GM19238 (cell line): ENCODE data around the gene NPPB.
A peak's percentile ranks its signal among the peaks of the same experiment; 100 is the strongest.

Experiments used
- DNase-seq: peaks from one replicate; pipeline ENCODE4 v3.0.0; 2011; ENCODE audit warnings: low spot score; ENCODE audit not compliant: insufficient read length

Gene NPPB

DNA sequence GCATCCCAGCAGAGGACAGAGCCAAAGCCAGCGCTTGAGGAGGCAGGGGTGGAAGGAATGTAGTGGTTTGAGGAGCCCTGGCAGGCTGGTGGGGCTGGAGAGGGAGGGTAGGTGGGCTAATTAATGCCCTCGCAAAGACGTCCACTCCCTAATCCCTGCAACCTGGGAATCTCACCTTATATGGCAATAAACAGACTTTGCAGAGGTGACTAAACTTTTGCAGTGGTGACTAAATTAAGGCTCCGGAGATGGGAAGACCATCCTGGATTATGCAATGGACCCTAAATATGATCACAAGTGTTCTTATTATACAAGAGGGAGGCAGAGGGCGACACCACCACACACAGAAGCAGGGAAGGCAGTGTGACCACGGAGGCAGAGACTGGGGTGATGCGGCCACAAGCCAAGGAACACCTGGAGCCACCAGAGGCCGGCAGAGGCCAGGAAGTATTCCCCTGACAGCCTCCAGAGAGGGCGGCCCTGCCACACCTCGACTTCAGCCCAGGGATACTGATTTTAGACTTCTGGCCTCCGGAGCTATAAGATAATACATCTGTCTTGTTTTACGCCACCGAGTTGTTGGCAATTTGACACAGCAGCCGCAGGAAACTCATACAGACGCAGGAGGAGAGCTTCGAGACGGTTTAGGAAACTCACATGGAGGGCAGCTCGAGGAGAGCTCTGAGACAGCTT is 23.1 kb upstream of the NPPB start:
- DNase-seq, result no peak

DNA sequence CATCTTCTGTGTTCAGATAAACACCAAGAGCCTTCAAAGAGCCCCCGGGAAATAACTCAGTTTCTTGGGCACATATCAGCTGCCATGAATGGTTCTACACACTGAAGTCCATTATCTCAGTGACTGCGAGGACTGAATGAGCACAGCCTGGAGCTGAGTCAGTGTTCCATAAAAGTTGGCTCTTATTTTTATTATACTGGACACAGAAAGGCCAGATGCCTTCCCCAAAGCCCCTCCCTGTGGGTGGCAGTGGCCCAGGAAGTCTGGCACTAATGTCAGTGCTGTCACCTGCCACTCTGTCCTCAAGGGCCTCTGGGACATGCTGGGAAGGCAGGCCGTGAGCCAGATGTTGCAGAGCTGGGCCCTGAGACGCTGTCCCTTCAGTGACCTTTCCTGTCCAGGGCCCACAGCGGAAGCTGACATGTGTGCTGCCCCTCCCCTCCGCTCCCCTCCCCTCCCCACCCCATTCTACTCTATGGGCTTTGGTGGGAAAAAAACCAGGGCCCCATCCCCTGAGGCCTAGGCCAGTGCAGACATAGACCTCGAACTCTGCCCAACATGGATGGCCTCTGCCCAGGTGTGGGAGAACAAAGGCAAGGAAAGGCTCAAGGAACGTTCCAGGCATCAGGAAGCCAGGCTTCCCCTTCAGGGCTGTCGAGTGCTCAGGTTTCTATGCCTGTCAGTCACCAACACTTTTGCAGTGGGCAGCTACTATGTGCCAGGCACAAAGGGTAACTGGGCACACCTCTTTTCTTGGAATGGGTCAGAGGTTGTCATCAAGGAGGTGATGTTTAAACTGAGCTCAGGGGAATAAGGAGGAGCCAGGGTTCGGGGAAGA is 22.4 kb upstream of the NPPB start:
- no peak for DNase-seq

DNA sequence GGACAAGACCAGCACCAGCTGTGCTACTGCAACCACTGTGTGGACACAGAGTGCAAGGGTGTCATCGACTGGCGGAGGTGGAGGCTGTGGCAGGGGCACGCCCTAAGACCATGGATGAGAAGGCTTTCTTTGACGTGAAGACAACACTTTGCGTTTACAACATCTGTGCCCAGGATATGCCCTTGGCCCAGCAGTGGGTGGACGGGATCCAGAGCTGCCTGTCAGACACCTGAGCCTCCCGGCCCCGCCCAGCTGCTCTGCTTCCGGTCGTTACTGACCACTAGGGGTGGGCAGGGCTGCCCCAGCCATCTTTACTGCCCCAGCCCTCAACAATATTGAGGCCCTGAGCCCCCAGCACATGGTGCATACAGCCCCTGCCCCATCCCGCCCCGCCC is 21.4 kb upstream of the NPPB start:
- DNase-seq, result no peak

DNA sequence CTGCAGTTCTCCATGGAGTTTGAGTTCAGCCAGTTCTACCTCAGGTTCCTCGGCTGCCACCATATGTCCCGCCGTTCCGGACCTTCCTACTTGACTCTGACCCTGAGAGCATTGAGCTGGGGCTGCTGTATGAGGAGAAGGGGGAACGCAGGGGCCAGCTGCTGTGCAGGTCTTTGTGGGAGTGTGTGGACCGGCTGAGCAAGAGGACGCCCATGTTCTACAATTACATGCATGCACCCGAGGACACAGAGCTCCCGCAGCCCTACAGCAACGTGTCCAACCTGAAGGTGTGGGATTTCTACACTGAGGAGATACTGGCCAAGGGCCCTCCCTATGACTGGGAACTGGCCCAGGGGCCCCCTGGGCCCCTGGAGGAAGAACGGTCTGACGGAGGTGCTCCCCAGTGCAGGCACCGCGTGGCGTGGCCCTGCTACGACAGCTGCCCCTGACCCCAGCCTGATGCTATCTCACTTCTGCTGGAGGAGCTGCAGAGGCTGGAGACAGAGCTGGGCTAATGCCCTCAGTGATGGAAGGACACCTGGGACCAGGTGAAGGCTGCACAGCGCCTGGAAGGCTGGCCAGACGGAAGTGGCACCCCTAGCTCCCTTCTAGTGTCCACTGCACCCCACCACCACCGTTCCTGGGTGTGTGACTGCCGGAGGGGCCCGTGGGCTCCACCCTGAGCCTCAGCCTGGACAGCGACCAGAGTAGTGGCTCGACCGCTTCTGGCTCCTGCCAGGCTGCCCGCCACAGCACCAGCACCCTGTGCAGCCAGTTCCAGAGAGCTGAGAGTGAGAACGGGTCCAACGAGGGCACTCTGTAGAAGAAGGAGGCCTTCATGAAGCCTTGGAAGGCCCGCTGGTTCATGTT is 20.8 kb upstream of the NPPB start:
- no peak for DNase-seq

DNA sequence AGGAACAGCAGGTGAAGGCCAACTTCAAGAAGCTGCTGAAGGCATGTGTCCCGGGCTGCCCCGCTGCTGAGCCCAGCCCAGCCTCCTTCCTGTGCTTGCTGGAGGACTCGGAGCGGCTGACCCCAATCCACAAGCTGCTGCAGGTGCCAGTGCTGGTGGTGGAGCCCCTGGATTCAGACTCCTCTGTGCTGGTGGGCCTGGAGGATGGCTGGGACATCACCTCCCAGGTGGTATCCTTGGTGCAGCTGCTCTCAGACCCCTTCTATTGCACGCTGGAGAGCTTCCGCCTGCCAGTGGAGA is 20.1 kb upstream of the NPPB start:
- no peak for DNase-seq

DNA sequence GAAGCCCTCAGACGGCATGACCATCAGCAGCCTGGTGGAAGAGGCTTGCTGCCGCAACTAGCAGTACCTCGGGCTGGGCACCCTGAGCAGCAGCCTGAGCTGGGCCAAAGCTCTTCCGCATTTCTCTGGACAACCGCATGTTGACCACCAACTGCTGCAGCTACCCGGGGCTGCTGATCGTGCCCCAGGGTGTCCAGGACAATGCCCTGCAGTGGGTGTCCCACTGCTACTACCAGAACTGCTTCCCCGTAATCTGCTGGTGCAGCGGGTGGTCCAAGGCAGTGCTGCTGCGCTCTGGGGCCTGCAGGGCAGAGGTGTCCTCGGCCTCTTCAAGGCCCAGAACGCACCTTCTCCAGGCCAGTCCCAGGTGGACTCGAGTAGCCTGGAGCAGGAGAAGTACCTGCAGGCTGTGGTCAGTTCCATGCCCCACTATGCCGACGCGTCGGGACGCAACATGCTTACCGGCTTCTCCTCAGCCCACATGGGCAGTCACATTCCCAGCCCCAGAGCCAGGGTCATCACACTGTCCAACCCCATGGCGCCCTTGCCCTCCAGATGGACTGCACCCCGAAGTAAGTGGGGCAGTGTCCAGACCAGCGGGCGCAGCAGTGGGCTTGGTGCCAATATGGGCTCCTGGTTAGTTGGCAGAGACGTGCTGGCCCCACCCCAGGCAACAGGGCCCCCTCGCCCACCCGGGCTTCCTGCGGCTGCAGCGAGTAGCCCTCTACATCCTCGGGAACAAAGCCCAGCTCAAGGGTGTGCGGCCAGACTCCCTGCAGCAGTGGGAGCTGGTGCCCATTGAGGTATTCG is 19.5 kb upstream of the NPPB start:
- DNase-seq, result no peak

DNA sequence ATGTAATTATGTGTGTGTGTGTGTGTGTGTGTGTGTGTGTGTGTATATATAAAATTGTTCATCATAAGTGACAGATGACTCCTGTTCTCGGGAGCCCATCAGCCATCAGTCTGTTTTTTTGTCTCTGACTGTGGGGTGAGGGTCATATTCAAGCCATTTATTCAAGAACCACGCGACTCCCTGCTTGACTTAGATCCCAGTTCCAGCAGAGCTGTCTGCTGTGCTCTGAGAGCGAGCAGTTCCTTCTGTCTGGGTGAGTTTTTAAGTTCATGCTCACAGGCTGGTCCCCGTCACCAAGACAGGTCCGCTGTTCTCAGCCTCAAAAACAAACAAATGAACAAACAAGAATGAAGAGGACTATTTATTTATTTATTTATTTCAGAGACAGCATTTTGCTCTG is 18.3 kb upstream of the NPPB start:
- DNase-seq, result no peak

DNA sequence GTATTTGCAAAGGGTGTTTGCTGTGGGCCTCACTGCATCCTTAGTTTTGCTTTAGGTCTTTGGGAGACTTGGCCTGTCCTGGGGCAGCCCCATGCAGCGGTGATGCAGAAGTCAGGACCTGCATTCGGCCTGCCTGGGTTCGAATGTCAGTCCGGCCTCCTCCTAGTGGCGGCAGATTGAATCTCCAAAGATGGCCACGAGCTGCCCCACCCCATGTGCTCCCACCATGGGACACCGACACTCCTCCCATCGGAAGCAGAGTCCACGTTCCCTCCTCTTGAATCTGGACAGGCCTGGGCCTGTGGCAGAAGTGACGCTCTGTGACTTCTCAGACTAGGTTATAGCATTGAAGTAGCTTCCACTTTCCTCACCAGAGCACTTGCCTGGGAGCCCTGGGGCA is 16.3 kb upstream of the NPPB start:
- DNase-seq, result no peak

DNA sequence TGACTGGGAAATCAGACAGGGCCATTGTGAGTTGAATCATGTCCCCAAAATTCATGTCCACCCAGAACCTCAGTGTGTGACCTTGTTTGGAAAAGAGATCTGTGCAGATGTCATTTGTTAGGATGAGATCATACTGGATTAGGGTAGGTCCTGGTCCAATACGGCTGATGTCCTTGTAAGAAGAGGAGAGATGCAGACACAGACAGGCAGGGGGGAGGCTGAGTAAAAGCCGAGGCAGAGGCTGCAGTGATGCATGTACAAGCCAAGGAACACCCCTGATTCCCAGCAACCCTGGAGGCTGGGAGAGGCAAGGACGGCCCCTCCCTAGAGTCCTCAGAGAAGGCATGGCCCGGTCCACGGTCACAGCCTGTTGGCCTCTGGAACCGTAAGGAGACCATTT is 15.9 kb upstream of the NPPB start:
- no peak for DNase-seq

DNA sequence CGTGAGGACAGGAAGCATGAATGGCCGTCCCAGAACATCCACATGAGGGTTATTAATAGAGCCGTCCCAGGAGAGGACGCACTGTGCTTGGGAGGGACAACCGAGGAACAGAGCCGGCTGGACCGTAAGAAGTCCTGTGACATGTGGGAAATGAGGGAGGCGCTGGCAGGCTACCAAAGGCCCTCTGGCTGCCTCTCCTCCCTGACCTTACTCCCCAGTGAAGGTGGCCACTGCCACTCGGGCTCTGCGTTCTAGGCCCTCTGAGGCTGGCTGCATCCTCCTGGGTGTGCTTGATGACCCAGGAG is 15.5 kb upstream of the NPPB start:
- no peak for DNase-seq

DNA sequence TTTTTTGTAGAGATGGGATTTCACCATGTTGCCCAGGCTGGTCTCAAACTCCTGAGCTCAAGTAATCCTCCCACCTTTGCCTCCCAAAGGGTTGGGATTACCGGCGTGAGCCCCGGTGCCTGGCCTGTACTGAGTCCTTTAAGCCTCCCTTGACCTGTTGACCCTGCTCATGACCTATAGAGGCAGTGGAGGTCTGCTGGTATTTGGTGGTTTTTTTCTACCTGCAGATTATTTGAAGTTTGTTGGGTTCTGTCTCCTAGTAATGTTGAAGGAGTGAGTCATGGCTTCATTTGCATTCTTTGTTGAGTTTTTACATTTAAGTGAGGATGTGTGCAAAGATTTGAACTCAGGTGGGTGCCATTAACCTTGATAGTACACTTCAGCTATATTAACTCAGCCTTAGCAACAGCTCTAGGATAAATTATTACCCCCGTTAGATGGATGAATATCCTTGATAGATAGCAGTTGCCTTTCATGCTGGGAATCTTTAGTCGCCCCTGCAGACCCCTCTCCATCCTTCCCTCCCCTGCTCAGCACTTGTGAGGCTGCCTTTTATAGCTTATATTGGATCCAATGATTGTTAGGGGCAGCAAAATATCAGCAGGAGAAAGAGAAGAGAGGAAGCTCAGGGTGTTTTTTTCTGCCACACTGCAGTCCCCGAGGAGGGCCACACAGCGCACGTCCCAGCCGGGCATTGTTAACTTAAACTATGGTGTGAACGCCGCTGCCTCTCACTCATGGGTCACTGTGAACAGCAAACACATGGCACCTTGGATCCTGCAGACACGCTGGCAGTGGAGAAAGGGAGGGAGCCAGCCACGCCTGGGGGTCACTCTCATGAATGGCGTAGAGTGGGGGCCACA is 14.9 kb upstream of the NPPB start:
- no peak for DNase-seq

DNA sequence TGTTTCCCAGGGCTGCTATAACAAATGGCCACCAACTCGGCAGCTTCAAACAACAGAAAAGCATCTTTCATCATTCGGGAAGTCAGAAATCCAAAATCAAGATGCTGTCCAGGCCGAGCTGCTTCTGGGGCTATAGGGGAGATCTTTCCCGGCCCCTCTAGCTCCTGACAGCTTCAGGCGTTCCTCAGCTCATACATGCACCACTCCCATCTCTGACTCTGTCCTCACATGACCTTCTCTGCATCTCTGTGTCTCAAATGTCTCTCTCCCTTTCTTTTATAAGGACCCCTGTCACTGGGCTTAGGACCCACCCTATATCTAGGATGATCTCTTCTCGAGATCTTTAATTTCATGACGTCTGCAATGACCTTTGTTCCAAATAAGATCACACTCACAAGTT is 13.8 kb upstream of the NPPB start:
- DNase-seq, result no peak

DNA sequence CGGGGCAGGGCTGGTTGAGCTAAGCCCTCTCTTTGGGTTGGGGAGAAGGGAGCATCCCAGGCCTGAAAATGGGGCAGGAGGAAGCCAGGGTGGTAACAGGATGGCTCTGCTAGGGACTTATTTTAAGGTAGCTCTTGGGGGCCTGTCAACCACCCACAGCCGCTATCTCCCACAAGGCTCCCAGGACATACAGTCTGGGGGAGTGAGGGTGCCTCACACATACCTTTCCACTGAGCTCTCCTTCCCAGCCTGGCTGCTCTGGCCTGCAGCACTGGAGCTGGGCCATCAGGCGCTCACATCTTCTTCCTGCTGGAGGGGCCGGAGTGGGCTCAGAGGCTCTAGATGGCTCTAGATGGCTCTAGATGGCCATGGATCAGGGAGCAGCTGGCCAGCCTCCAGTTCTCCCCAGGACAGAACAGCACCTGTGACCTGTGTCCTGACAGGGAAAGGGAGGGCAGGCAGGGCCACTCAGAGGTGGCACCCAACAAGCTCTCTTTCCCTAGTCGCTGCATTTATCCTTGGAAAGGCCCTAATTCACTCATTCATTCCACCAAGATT is 11.0 kb upstream of the NPPB start:
- no peak for DNase-seq

DNA sequence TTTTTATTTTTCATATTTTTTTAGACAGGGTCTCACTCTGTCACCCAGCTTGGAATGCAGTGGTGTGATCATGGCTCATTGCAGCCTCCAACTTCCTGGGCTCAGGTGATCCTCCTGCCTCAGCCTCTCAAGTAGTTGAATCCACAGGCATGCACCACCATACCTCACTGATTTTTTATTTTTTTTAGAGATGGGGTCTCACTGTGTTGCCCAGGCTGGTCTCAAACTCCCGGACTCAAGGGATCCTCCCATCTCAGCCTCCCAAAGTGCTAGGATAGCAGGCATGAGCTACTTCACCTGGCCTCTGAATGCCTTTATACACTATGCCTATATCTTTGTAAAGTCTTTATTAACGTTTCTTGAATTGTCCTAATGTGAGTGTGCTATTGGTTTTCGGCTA is 10.4 kb upstream of the NPPB start:
- no peak for DNase-seq

DNA sequence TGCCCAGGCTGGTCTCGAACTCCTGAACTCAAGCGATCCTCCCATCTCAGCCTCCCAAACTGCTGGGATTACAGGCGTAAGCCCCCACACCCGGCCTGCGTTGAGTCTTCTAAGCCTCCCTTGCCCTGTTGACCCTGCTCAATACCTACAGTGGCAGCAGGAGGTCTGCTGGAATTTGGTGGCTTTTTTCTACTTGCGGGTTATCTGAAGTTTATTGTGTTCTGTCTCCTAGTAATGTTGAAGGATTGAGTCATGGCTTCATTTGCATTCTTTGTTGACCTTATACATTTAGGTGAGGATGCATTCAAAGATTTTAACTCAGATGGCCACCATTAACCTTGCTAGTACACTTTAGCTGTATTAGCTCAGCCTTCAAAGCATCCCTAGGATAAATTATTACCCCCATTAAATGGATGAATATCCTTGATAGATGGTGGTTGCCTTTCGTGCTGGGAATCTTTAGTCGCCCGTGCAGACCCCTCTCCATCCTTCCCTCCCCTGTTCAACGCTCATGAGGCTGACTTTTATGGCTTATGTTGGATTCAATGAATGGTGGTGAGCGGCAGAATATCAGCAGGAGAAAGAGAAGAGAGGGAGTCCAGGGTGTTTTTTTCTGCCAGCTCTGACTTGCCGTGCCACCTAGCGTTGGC is 9.7 kb upstream of the NPPB start:
- no peak for DNase-seq

DNA sequence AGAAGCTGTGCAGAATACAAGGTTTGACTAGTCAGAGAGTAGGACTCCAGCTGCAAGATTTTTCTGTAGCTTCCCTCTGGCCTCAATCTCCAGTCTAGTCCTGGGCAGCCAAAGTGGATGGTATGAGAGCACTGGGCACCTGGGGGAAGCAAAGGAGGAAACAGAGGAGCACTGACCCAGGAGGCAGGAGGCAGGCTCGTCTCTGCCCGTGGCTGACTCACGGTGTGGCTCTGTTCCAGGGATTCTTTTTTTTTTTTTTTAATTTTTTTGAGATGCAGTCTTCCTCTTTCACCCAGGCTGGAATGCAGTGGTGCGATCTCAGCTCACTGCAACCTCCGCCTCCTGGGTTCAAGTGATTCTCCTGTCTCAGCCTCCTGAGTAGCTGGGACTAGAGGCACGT is 4.1 kb upstream of the NPPB start:
- no peak for DNase-seq

DNA sequence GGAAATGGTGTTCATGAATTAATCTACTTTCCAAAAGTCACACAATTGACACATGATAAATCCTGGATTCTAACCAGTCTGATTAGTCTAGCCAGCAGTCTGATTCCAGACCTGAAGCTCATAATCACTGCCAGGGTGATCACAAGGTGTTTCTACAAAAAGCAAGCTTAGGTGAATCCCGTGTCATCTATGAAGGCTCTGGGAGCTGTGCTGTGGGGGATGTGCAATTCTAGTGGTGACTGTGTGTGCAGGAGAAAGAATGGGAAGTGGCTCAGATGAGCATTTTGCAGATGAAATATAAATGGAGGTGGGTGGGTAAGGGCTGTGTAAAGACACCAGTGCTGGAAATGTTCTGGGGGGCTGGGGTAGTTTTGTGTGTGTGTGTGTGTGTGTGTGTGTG is 1.8 kb upstream of the NPPB start:
- no peak for DNase-seq

DNA sequence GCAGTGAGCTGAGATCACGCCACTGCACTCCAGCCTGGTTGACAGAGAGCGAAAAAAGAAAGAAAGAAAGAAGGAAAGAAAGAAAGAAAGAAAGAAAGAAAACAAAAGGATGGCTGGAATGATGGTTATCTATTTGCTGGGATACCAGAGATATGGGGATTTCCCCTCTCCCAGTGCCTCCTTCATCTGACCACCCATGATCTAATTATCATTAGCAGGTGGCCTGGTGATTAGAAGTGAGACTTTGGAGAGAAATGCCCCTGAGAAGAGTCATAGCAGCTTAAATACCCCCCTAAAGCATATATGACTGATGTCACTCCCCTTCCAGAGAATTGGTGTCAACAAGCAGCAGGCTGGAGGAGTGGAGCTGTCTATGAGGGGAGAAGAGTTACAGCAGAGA is 1.3 kb upstream of the NPPB start:
- DNase-seq, result no peak

DNA sequence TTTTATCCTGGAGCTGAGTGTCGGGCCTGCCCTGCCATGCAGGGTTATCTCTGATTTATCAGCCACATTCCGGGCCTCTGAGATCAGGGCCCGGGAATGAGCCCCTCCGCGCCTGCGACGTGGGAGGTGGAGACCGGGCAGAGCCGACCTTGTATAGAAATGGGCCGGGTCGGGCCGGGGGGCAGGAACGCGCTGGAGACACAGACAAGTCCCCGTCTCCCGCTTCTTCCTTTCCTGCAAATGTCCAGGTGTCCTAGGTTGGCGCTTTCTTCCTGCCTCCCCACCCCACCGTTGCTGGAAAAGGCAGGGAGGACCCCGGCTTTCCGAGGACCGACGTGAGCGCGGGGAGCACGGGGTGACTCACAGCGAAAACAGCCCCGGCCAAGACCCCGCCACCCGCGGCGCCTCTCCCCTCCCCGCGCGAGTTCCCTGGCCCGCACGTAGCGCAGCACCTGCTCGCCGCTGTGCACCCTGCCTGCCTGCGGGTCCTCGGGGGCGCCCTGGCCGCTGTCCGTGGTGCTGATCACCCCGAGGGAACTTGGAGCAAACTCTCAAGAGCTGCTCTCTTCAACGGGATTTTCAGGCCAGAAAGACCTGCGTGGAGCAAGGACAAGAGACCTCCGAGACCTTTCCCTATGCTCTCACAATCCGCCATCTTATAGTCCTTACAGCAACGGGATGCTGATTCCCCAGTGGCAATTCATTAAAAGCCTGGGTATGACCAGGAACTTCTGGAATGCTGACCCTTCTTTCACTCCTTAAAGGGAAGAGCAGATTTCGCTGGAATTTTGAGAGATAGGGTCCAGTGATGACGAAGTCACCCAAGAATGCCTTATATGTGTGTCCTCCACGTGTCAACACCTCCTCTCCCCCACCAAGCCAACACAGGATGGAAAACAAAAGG is 475 bp upstream of the NPPB start:
- DNase-seq, result peak; percentile 71
